ENCODE results near the gene HSPBP1.

HSPBP1 gene

DNA sequence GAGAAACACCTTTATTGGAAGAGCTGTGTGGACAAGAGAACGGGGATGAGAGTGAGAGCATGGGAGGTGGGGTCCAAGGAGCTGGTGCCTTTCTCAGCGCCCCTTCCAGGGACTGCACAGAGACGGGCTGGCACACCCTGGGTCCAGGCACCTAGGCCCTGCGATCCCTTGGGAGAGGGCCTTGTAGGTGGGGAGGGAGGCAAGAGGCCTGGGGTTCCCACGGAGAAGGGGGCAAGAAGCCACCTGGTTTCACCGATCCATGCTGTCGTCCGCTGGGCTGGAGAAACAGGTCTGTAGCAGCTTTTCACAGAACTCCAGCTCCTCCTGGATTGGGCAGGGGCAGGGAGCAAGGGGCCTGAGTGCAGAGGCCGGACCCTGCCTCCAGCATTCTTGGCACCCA lies 17.6 kb downstream of the HSPBP1 start (continued):
- TF ChIP-seq, protein P1, sequence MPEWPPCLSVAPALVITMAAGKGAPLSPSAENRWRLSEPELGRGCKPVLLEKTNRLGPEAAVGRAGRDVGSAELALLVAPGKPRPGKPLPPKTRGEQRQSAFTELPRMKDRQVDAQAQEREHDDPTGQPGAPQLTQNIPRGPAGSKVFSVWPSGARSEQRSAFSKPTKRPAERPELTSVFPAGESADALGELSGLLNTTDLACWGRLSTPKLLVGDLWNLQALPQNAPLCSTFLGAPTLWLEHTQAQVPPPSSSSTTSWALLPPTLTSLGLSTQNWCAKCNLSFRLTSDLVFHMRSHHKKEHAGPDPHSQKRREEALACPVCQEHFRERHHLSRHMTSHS (tag by site-specific recombination; IDR thresholded peaks at IDR 0.05) = no peak
- TF ChIP-seq ZNF585B (tag by site-specific recombination; IDR thresholded peaks at IDR 0.05) = no peak
- TF ChIP-seq ZNF10 (tag by site-specific recombination; IDR thresholded peaks at IDR 0.05) = no peak

DNA sequence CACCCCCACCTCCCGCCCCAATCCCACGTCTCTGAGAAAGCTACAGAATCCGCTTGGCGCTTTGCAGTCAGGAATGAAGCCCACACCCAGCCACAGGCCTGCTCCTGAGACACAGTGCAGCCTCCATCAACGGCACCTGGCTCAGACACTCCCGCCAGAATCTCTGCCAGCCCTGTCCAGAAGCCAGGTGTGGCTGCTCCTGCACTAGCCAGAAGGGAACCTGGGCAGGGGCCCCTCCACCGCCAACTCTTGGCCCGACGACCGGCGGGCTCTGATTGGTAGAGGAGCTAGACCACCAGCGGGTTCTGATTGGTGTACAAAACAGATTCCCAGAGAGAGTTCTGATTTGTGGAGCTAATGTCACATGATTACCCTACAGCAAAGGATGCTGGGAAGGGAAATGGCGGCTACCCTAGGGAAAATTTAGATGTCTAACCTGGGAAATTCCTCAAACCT lies 18.2 kb downstream of the HSPBP1 start:
- no peaks in the 10 kb centered on the region for H3K9me3 ChIP-seq (ENCODE audit: control insufficient read depth, insufficient read depth, low read depth, low read length)
- H3K4me1 ChIP-seq (ENCODE audit: control insufficient read depth, insufficient read depth, low read length) = peaks cover 12% of the 10 kb centered on the region
- H3K4me3 ChIP-seq (ENCODE audit: low read depth, low read length) = no peak overlapping the region
- CTCF ChIA-PET = interaction anchor here (0.6 to 1.1 kb wide), 4 partner anchors 95 to 505 kb away, joined by 3 to 4 read pairs (median 3); no protein-coding TSS in a partner anchor
- H3K36me3 ChIP-seq (ENCODE audit: control insufficient read depth in 2 of 2, insufficient read depth in 1 of 2, low read length in 2 of 2) = peaks cover 0 to 14% of the 10 kb centered on the region in 2 experiments; a peak in 1 of 3 replicates
- no peak overlapping the region for H3K27ac ChIP-seq (ENCODE audit: extremely low read depth, low read depth, low read length)
- no peak for TF ChIP-seq ZNF23 (tag by site-specific recombination; IDR thresholded peaks at IDR 0.05; ENCODE audit: borderline replicate concordance)
- no peak for TF ChIP-seq SETDB1 (IDR thresholded peaks at IDR 0.05; ENCODE audit: insufficient read length, low read length)
- TF ChIP-seq YY2 (tag by site-specific recombination; IDR thresholded peaks at IDR 0.05) = peak; percentile 25; the same call in 1 of the 2 replicates
- no peak for TF ChIP-seq ZNF112 (tag by site-specific recombination; IDR thresholded peaks at IDR 0.05)
- no peak for TF ChIP-seq ZEB2 (tag by site-specific recombination; IDR thresholded peaks at IDR 0.05)
- TF ChIP-seq ZFP69B (tag by site-specific recombination; IDR thresholded peaks at IDR 0.05) = no peak
- no peak for TF ChIP-seq FEZF1 (tag by site-specific recombination; IDR thresholded peaks at IDR 0.05)
- TF ChIP-seq, protein P2, sequence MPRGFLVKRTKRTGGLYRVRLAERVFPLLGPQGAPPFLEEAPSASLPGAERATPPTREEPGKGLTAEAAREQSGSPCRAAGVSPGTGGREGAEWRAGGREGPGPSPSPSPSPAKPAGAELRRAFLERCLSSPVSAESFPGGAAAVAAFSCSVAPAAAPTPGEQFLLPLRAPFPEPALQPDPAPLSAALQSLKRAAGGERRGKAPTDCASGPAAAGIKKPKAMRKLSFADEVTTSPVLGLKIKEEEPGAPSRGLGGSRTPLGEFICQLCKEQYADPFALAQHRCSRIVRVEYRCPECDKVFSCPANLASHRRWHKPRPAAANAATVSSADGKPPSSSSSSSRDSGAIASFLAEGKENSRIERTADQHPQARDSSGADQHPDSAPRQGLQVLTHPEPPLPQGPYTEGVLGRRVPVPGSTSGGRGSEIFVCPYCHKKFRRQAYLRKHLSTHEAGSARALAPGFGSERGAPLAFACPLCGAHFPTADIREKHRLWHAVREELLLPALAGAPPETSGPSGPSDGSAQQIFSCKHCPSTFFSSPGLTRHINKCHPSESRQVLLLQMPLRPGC (tag by site-specific recombination; IDR thresholded peaks at IDR 0.05) = no peak
- POLR2A ChIA-PET = interaction anchor here (0.6 to 4.0 kb wide), 4 partner anchors 17 to 146 kb away, joined by 3 to 25 read pairs (median 6); partner anchors contain the start of genes HSPBP1, KMT5C and UBE2S

DNA sequence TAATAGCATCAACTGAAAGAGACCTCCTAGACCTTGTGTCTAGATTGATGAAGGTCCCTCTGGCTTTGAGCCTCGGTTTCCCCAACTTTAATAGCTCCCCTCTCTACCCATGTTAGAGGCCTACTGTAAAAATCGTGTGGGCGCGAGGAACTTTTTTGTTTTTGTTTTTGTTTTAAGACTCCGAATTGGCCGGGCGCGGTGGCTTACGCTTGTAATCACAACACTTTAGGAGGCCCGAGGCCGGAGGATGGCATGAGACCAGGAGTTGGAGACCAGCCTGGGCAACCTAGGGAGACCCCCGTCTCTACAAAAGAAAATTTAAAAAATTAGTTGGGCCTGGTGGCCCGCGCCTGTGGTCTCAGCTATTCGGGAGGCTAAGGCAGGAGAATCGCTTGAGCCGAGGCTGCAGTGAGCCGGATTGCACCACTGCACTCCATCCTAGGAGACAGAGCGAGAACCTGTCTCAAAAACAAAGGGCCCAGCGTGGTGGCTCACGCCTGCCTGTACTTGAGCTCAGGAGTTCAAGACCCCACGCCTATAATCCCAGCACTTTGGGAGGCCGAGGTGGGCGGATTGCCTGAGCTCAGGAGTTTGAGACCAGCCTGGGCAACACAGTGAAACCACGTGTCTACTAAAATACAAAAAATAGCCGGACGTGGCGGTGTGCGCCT lies 20.2 kb downstream of the HSPBP1 start:
- CTCF ChIA-PET = interaction anchor here (0.6 to 1.7 kb wide), 12 partner anchors 8 to 372 kb away, joined by 3 to 10 read pairs (median 4); partner anchors contain the start of gene DNAAF3
- POLR2A ChIA-PET = interaction anchor here (0.7 to 4.0 kb wide), 48 partner anchors 9 to 395 kb away, joined by 3 to 79 read pairs (median 4); partner anchors contain the start of genes BRSK1, CCDC106, DNAAF3 and FIZ1
- Histone ChIP-seq H3K9me3 (ENCODE audit: control insufficient read depth, insufficient read depth, low read depth, low read length) (no peaks in the 10 kb centered on the region), H3K4me3 (ENCODE audit: low read depth, low read length) (peak overlapping the region; percentile 96), H3K27ac (ENCODE audit: extremely low read depth, low read depth, low read length) (peak overlapping the region; percentile 94), H3K36me3 (ENCODE audit: control insufficient read depth in 2 of 2, insufficient read depth in 1 of 2, low read length in 2 of 2) (peaks cover 0 to 25% of the 10 kb centered on the region in 2 experiments; a peak in 1 of 3 replicates), H3K4me1 (ENCODE audit: control insufficient read depth, insufficient read depth, low read length) (peaks cover 28% of the 10 kb centered on the region)
- TF ChIP-seq ZNF335 (tag by site-specific recombination; conservative IDR thresholded peaks at IDR 0.05) (peak; percentile 84), OVOL3 (tag by site-specific recombination; IDR thresholded peaks at IDR 0.05) (peak; percentile 2; the same call in 1 of the 2 replicates), ZNF354C (tag by site-specific recombination; IDR thresholded peaks at IDR 0.05; ENCODE audit: borderline replicate concordance, low read depth) (no peak), ZNF664 (tag by site-specific recombination; IDR thresholded peaks at IDR 0.05) (0 out of 2 replicates have a peak, but pooled peaks have one; percentile 4), ZFP41 (tag by site-specific recombination; IDR thresholded peaks at IDR 0.05; ENCODE audit: borderline replicate concordance) (no peak), ZBTB21 (tag by site-specific recombination; IDR thresholded peaks at IDR 0.05) (no peak), ZBTB20 (tag by site-specific recombination; IDR thresholded peaks at IDR 0.05) (0 out of 2 replicates have a peak, but pooled peaks have one; percentile 24), ZFHX2 (tag by site-specific recombination; conservative IDR thresholded peaks at IDR 0.05) (peak; percentile 56)
- TF ChIP-seq, protein P3, sequence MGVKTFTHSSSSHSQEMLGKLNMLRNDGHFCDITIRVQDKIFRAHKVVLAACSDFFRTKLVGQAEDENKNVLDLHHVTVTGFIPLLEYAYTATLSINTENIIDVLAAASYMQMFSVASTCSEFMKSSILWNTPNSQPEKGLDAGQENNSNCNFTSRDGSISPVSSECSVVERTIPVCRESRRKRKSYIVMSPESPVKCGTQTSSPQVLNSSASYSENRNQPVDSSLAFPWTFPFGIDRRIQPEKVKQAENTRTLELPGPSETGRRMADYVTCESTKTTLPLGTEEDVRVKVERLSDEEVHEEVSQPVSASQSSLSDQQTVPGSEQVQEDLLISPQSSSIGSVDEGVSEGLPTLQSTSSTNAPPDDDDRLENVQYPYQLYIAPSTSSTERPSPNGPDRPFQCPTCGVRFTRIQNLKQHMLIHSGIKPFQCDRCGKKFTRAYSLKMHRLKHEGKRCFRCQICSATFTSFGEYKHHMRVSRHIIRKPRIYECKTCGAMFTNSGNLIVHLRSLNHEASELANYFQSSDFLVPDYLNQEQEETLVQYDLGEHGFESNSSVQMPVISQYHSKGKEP (tag by site-specific recombination; IDR thresholded peaks at IDR 0.05) = no peak
- TF ChIP-seq, protein P4, sequence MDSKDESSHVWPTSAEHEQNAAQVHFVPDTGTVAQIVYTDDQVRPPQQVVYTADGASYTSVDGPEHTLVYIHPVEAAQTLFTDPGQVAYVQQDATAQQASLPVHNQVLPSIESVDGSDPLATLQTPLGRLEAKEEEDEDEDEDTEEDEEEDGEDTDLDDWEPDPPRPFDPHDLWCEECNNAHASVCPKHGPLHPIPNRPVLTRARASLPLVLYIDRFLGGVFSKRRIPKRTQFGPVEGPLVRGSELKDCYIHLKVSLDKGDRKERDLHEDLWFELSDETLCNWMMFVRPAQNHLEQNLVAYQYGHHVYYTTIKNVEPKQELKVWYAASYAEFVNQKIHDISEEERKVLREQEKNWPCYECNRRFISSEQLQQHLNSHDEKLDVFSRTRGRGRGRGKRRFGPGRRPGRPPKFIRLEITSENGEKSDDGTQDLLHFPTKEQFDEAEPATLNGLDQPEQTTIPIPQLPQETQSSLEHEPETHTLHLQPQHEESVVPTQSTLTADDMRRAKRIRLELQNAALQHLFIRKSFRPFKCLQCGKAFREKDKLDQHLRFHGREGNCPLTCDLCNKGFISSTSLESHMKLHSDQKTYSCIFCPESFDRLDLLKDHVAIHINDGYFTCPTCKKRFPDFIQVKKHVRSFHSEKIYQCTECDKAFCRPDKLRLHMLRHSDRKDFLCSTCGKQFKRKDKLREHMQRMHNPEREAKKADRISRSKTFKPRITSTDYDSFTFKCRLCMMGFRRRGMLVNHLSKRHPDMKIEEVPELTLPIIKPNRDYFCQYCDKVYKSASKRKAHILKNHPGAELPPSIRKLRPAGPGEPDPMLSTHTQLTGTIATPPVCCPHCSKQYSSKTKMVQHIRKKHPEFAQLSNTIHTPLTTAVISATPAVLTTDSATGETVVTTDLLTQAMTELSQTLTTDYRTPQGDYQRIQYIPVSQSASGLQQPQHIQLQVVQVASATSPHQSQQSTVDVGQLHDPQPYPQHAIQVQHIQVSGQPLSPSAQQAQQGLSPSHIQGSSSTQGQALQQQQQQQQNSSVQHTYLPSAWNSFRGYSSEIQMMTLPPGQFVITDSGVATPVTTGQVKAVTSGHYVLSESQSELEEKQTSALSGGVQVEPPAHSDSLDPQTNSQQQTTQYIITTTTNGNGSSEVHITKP (tag by site-specific recombination; IDR thresholded peaks at IDR 0.05) = peak; percentile 55
- TF ChIP-seq, protein P5, sequence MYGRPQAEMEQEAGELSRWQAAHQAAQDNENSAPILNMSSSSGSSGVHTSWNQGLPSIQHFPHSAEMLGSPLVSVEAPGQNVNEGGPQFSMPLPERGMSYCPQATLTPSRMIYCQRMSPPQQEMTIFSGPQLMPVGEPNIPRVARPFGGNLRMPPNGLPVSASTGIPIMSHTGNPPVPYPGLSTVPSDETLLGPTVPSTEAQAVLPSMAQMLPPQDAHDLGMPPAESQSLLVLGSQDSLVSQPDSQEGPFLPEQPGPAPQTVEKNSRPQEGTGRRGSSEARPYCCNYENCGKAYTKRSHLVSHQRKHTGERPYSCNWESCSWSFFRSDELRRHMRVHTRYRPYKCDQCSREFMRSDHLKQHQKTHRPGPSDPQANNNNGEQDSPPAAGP (tag by site-specific recombination; IDR thresholded peaks at IDR 0.05) = 0 out of 2 replicates have a peak, but pooled peaks have one; percentile 2

Data from HEK293 (cell line).